GM12891 (cell line): Measurements from ENCODE around the gene CACNG1.

Experiments
- POLR2A ChIP-seq: IDR thresholded peaks from 2 replicates; pipeline ENCODE4 v1.6.1; 2011; ENCODE audit warnings: low read depth, low read length, control low read depth
- POLR2AphosphoS5 ChIP-seq: IDR thresholded peaks from 2 replicates; pipeline ENCODE4 v1.6.1; 2011; ENCODE audit warnings: low read depth, low read length, control low read depth
- SPI1 ChIP-seq: IDR thresholded peaks from 2 replicates; pipeline ENCODE4 v1.6.1; 2011; ENCODE audit warnings: low read depth, low read length, control low read depth
- TAF1 ChIP-seq: IDR thresholded peaks from 2 replicates; pipeline ENCODE4 v1.6.1; 2011; ENCODE audit warnings: low read depth, low read length, control low read depth

DNA sequence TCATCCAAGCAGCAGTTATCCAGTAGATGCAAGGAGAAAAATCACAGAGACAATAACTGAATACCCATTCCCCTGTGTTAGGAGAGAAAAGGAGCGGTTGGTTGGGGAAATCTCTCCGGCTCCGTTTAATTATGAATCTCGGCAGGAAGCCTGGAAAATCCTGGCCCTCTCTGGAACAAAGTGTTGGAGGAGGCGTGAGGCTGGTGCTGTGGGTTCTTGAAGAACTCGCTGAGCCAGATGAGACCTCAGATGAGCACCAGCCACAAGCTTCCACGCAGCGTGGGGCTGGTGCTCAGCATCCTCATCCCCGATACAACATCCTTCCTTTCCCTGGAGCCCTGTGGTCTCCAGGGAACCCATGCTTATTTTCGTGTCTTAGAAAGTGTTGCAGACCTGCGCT, 40.2 kb upstream of the CACNG1 start:
- TF ChIP-seq POLR2AphosphoS5 (no peak), TAF1 (no peak), SPI1 (no peak), POLR2A (no peak)
